OCI-LY3 (cell line): ENCODE data around the gene CORT.

Experiments used
- CTCF ChIP-seq: fragments of 200-600, 300-600 bp; sonication (generic); IDR thresholded peaks from 2 replicates; pipeline ENCODE4 v1.5.1; 2014; ENCODE audit warnings: antibody characterized with exemption, low read length, low read depth
- EZH2phosphoT487 ChIP-seq: fragments of 200-600 bp; shearing (Covaris generic); IDR thresholded peaks from 2 replicates; pipeline ENCODE4 v1.6.1; 2018; ENCODE audit warnings: antibody characterized with exemption, mixed run types, low read depth

- no peak for TF ChIP-seq CTCF
- TF ChIP-seq EZH2phosphoT487 = no peak
Measured at GRCh38 chr1:10480614-10481013, 30.8 kb downstream of the CORT start.
